ENCODE results near the gene GFER. TPM values are rescaled to one million over a fixed set of nuclear protein-coding genes. Genes with fewer than 3 reads are reported as not detected.

GFER gene
- polyA plus RNA-seq, 1 donor (not counting 4 experiments of a cell fraction or from before 2014, with no cell fraction given), result 12.0 TPM

DNA sequence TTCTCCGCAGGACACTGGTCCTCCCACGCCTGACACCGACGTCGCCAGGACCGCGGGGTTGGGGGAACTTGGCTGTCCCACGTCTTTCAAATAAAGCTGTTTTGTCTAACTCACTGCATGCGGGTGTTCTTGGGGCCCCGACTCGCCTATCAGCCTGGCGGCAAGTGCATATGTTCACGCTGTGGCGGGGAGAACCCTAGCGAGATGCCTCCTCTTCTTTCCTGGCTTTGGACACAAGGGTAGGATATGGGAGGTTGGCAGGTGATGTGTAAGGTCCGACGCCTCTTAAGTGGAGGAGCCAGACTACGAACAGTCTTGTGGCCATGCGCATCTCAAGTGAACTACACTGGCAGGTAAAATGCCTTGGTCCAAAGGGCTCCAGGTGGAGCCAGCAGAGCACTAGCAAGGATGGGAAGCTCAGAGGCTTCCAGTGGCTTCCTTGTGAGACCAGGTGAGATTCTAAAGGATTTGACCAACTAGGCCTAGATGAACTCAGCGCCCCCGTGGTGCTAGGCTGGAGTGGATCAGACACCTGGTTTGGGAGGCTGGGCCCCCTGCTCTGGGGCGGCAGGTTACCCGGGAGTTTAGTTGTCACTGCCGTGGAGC is 18.5 kb upstream of the GFER start:
- H3K36me3 ChIP-seq (ENCODE audit: control insufficient read depth in 2 of 2, extremely low read depth in 1 of 2, insufficient read depth in 2 of 2, low read length in 2 of 2), result peaks cover 17 to 31% of the 10 kb centered on the region in 2 experiments
- peak overlapping the region; percentile 99 for H3K4me2 ChIP-seq (ENCODE audit: control insufficient read depth, extremely low read depth, insufficient read depth, low read depth, low read length)
- peaks cover 26% of the 10 kb centered on the region for H4K20me1 ChIP-seq (ENCODE audit: control insufficient read depth, extremely low read depth, insufficient read depth, low read length)
- dilution Hi-C loops (cut with MboI; ENCODE audit: extremely low pct_ligation_motif_present, low sequenced_read_pairs), result no loop called here
- TF ChIP-seq, protein P1, sequence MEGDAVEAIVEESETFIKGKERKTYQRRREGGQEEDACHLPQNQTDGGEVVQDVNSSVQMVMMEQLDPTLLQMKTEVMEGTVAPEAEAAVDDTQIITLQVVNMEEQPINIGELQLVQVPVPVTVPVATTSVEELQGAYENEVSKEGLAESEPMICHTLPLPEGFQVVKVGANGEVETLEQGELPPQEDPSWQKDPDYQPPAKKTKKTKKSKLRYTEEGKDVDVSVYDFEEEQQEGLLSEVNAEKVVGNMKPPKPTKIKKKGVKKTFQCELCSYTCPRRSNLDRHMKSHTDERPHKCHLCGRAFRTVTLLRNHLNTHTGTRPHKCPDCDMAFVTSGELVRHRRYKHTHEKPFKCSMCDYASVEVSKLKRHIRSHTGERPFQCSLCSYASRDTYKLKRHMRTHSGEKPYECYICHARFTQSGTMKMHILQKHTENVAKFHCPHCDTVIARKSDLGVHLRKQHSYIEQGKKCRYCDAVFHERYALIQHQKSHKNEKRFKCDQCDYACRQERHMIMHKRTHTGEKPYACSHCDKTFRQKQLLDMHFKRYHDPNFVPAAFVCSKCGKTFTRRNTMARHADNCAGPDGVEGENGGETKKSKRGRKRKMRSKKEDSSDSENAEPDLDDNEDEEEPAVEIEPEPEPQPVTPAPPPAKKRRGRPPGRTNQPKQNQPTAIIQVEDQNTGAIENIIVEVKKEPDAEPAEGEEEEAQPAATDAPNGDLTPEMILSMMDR (optimal IDR thresholded peaks at IDR 0.05 in 1 of 3, IDR thresholded peaks at IDR 0.05 in 1 of 3, conservative IDR thresholded peaks at IDR 0.05 in 1 of 3; ENCODE audit: extremely low read depth in 1 of 3, insufficient read depth in 2 of 3, low read length in 3 of 3), result no peak
- no peak for TF ChIP-seq EZH2 (IDR thresholded peaks at IDR 0.05; ENCODE audit: low read length)
- peaks cover 32% of the 10 kb centered on the region for H3K4me1 ChIP-seq (ENCODE audit: control insufficient read depth, extremely low read depth, insufficient read depth, low read length)
- H2AFZ ChIP-seq (ENCODE audit: control insufficient read depth, low read length), result no peak overlapping the region
- H3K4me3 ChIP-seq (ENCODE audit: control insufficient read depth in 2 of 3, extremely low read depth in 1 of 3, insufficient read depth in 2 of 3, low read depth in 1 of 3, low read length in 3 of 3), result peak overlapping the region; percentile 69 to 85 (median 79)
- H3K9me1 ChIP-seq (ENCODE audit: control insufficient read depth, extremely low read depth, insufficient read depth, low read length), result peaks cover 3% of the 10 kb centered on the region
- peak overlapping the region; percentile 88 for H3K27ac ChIP-seq (ENCODE audit: control insufficient read depth, insufficient read depth, low read length)
- no peaks in the 10 kb centered on the region for H3K9me3 ChIP-seq (ENCODE audit: control insufficient read depth, low read depth, low read length)
- peak overlapping the region; percentile 85 for H3K9ac ChIP-seq (ENCODE audit: control insufficient read depth, extremely low read depth, insufficient read depth, low read length)
- no peak for DNase-seq (ENCODE audit: low read depth, low spot score)
- no peaks in the 10 kb centered on the region for H3K27me3 ChIP-seq (ENCODE audit: control insufficient read depth, extremely low read depth, insufficient read depth, low read length)
- peaks cover 48% of the 10 kb centered on the region for H3K79me2 ChIP-seq (ENCODE audit: control insufficient read depth, insufficient read depth, low read length)
- FAIRE-seq, result no peak

DNA sequence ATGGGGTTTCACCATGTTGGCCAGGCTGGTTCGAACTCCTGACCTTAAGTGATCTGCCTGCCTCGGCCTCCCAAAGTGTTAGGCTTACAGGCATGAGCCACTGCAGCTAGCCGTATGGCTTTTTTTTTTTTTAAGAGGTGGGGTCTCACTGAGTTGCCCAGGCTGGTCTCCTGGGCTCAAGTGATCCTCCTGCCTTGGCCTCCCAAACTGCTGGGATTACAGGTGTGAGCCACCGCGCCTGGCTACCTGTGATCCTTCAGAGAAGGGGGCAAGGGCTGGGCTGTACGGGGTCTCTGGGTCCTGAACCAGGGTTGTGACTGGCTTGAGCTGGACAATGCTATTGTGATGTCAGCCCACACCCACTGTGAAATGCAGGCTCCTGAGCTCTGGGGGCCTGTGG is 17.5 kb upstream of the GFER start, which contains the start of gene RNF151:
Gene RNF151 (plus strand): TSS at position 397 of the 400 bp plus-strand sequence. CDS start 26 bp downstream, outside the sequence.
- peaks cover 49% of the 10 kb centered on the region for H3K79me2 ChIP-seq (ENCODE audit: control insufficient read depth, insufficient read depth, low read length)
- no peak within 1 kb of the TSS for H2AFZ ChIP-seq (ENCODE audit: control insufficient read depth, low read length)
- DNase-seq (ENCODE audit: low read depth, low spot score) (no peak), FAIRE-seq (no peak)
- H3K9me3 ChIP-seq (ENCODE audit: control insufficient read depth, low read depth, low read length), result no peaks in the 10 kb centered on the region
- H3K4me3 ChIP-seq (ENCODE audit: control insufficient read depth in 2 of 3, extremely low read depth in 1 of 3, insufficient read depth in 2 of 3, low read depth in 1 of 3, low read length in 3 of 3), result peak within 1 kb of the TSS; percentile 69 to 85 (median 79)
- H4K20me1 ChIP-seq (ENCODE audit: control insufficient read depth, extremely low read depth, insufficient read depth, low read length), result peaks cover 19% of the 10 kb centered on the region
- no peaks in the 10 kb centered on the region for H3K27me3 ChIP-seq (ENCODE audit: control insufficient read depth, extremely low read depth, insufficient read depth, low read length)
- H3K27ac ChIP-seq (ENCODE audit: control insufficient read depth, insufficient read depth, low read length), result peak within 1 kb of the TSS; percentile 88
- peaks cover 16 to 26% of the 10 kb centered on the region in 2 experiments for H3K36me3 ChIP-seq (ENCODE audit: control insufficient read depth in 2 of 2, extremely low read depth in 1 of 2, insufficient read depth in 2 of 2, low read length in 2 of 2)
- TF ChIP-seq, protein P1 (optimal IDR thresholded peaks at IDR 0.05 in 1 of 3, IDR thresholded peaks at IDR 0.05 in 1 of 3, conservative IDR thresholded peaks at IDR 0.05 in 1 of 3; ENCODE audit: extremely low read depth in 1 of 3, insufficient read depth in 2 of 3, low read length in 3 of 3), result no peak
- TF ChIP-seq EZH2 (IDR thresholded peaks at IDR 0.05; ENCODE audit: low read length), result no peak
- peak within 1 kb of the TSS; percentile 85 for H3K9ac ChIP-seq (ENCODE audit: control insufficient read depth, extremely low read depth, insufficient read depth, low read length)
- peak within 1 kb of the TSS; percentile 99 for H3K4me2 ChIP-seq (ENCODE audit: control insufficient read depth, extremely low read depth, insufficient read depth, low read depth, low read length)
- peaks cover 3% of the 10 kb centered on the region for H3K9me1 ChIP-seq (ENCODE audit: control insufficient read depth, extremely low read depth, insufficient read depth, low read length)
- dilution Hi-C loops (cut with MboI; ENCODE audit: extremely low pct_ligation_motif_present, low sequenced_read_pairs), result no loop called here
- H3K4me1 ChIP-seq (ENCODE audit: control insufficient read depth, extremely low read depth, insufficient read depth, low read length), result peaks cover 28% of the 10 kb centered on the region

Data from keratinocyte (primary cell).